ENCODE results near the gene AMBP. TPM values are rescaled to one million over a fixed set of nuclear protein-coding genes. Genes with fewer than 3 reads are reported as not detected.

AMBP gene
- total RNA-seq, 1 donor from 2014 or later, result not detected

GRCh38 chr9:114091711-114092110 lies 13.6 kb upstream of the AMBP start:
- Mint-ChIP-seq H3K27me3 (ENCODE audit: insufficient read depth, low read depth) (peaks cover 17% of the 10 kb centered on the region), H3K4me1 (no peaks in the 10 kb centered on the region), H3K4me3 (no peak overlapping the region), H3K9me3 (peaks cover 3% of the 10 kb centered on the region), H3K36me3 (peaks cover 2% of the 10 kb centered on the region), H3K27ac (no peak overlapping the region)
- Histone ChIP-seq H3K4me3 (no peak overlapping the region), H4K20me1 (ENCODE audit: low read depth) (no peaks in the 10 kb centered on the region), H3K4me2 (no peak overlapping the region), H3K36me3 (no peaks in the 10 kb centered on the region), H3K9me3 (ENCODE audit: low read depth) (no peaks in the 10 kb centered on the region), H3K9ac (no peak overlapping the region), H2AFZ (replicated peaks) (no peak overlapping the region), H3F3A (ENCODE audit: low read depth) (no peaks in the 10 kb centered on the region), H3K4me1 (no peaks in the 10 kb centered on the region), H3K27ac (no peak overlapping the region), H3K27me3 (peaks cover 13% of the 10 kb centered on the region), H3K79me2 (ENCODE audit: low read depth) (no peaks in the 10 kb centered on the region)
- TF ChIP-seq EZH2phosphoT487 (IDR thresholded peaks at IDR 0.05), result no peak
- TF ChIP-seq CTCF (IDR thresholded peaks at IDR 0.05), result no peak
- no peak for TF ChIP-seq EZH2 (IDR thresholded peaks at IDR 0.05)
- no peak for DNase-seq (ENCODE audit: low spot score)

DNA sequence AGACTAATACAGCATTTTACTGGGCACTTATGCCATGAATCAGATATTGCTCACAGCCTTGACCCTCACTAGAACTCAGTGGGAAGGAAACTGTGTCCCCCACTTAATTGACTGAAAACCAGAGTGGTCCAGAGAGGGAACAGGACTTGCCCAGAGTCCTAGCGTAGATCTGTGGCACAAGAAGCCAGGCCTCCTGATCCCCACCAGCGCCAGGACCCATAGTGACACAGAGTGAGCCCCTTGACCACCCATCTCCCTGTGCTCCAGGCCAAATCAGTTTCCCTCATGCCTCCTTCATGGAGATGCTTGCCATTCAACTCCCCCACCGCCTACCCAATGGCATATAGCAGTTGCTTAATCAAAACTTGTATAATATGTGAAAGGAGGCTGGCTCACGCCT lies 12.7 kb upstream of the AMBP start:
- H3K36me3 Mint-ChIP-seq, result peaks cover 2% of the 10 kb centered on the region
- peaks cover 11% of the 10 kb centered on the region for H3K27me3 Mint-ChIP-seq (ENCODE audit: insufficient read depth, low read depth)
- H3K4me1 Mint-ChIP-seq, result no peaks in the 10 kb centered on the region
- H4K20me1 ChIP-seq (ENCODE audit: low read depth), result no peaks in the 10 kb centered on the region
- H2AFZ ChIP-seq (replicated peaks), result no peak overlapping the region
- H3K9ac ChIP-seq, result no peak overlapping the region
- H3F3A ChIP-seq (ENCODE audit: low read depth), result no peaks in the 10 kb centered on the region
- H3K79me2 ChIP-seq (ENCODE audit: low read depth), result no peaks in the 10 kb centered on the region
- H3K9me3 ChIP-seq (ENCODE audit: low read depth), result no peaks in the 10 kb centered on the region
- peaks cover 4% of the 10 kb centered on the region for H3K27me3 ChIP-seq
- H3K27ac ChIP-seq, result no peak overlapping the region
- H3K9me3 Mint-ChIP-seq, result peaks cover 3% of the 10 kb centered on the region
- no peaks in the 10 kb centered on the region for H3K36me3 ChIP-seq
- no peak overlapping the region for H3K4me2 ChIP-seq
- no peaks in the 10 kb centered on the region for H3K4me1 ChIP-seq
- TF ChIP-seq EZH2phosphoT487 (IDR thresholded peaks at IDR 0.05) (no peak), EZH2 (IDR thresholded peaks at IDR 0.05) (no peak), CTCF (IDR thresholded peaks at IDR 0.05) (no peak)
- DNase-seq (ENCODE audit: low spot score), result no peak
- H3K4me3 Mint-ChIP-seq, result no peak overlapping the region
- no peak overlapping the region for H3K4me3 ChIP-seq
- no peak overlapping the region for H3K27ac Mint-ChIP-seq

GRCh38 chr9:114089206-114089840 lies 11.2 kb upstream of the AMBP start:
- Histone ChIP-seq H3K27me3 (no peaks in the 10 kb centered on the region), H4K20me1 (ENCODE audit: low read depth) (no peaks in the 10 kb centered on the region), H3K9me3 (ENCODE audit: low read depth) (no peaks in the 10 kb centered on the region), H3K79me2 (ENCODE audit: low read depth) (no peaks in the 10 kb centered on the region), H3F3A (ENCODE audit: low read depth) (no peaks in the 10 kb centered on the region), H2AFZ (replicated peaks) (no peak overlapping the region), H3K36me3 (no peaks in the 10 kb centered on the region), H3K4me1 (no peaks in the 10 kb centered on the region), H3K4me2 (no peak overlapping the region), H3K4me3 (no peak overlapping the region), H3K9ac (no peak overlapping the region), H3K27ac (no peak overlapping the region)
- Mint-ChIP-seq H3K4me3 (peak overlapping the region; percentile 38), H3K27ac (no peak overlapping the region), H3K4me1 (no peaks in the 10 kb centered on the region), H3K27me3 (ENCODE audit: insufficient read depth, low read depth) (peaks cover 5% of the 10 kb centered on the region), H3K9me3 (peaks cover 3% of the 10 kb centered on the region), H3K36me3 (no peaks in the 10 kb centered on the region)
- no peak for DNase-seq (ENCODE audit: low spot score)
- TF ChIP-seq EZH2 (IDR thresholded peaks at IDR 0.05), result no peak

GRCh38 chr9:114088571-114089170 lies 10.6 kb upstream of the AMBP start:
- no peak for TF ChIP-seq CTCF (IDR thresholded peaks at IDR 0.05)
- TF ChIP-seq EZH2 (IDR thresholded peaks at IDR 0.05), result no peak
- Mint-ChIP-seq H3K9me3 (peaks cover 3% of the 10 kb centered on the region), H3K36me3 (no peaks in the 10 kb centered on the region), H3K4me3 (no peak overlapping the region), H3K27ac (no peak overlapping the region), H3K4me1 (no peaks in the 10 kb centered on the region), H3K27me3 (ENCODE audit: insufficient read depth, low read depth) (peaks cover 5% of the 10 kb centered on the region)
- no peak overlapping the region for H3K9ac ChIP-seq
- H3K27me3 ChIP-seq, result no peaks in the 10 kb centered on the region
- H3K79me2 ChIP-seq (ENCODE audit: low read depth), result no peaks in the 10 kb centered on the region
- DNase-seq (ENCODE audit: low spot score), result no peak
- H4K20me1 ChIP-seq (ENCODE audit: low read depth), result no peaks in the 10 kb centered on the region
- H3K4me2 ChIP-seq, result no peak overlapping the region
- H3F3A ChIP-seq (ENCODE audit: low read depth), result no peaks in the 10 kb centered on the region
- H2AFZ ChIP-seq (replicated peaks), result no peak overlapping the region
- no peak overlapping the region for H3K27ac ChIP-seq
- H3K4me1 ChIP-seq, result no peaks in the 10 kb centered on the region
- no peaks in the 10 kb centered on the region for H3K9me3 ChIP-seq (ENCODE audit: low read depth)
- no peaks in the 10 kb centered on the region for H3K36me3 ChIP-seq
- H3K4me3 ChIP-seq, result no peak overlapping the region

Measured in neural progenitor cell (in vitro differentiated cells).